Measurements from ENCODE around the gene EIF2AK3. TPM values are rescaled to one million over a fixed set of nuclear protein-coding genes. Genes with fewer than 3 reads are reported as not detected.
A peak's percentile ranks its signal among the peaks of the same experiment; 100 is the strongest.

EIF2AK3 gene
- total and polyA plus RNA-seq, 2 of the 13 experiments (the other 11 are each of a cell fraction or from before 2014, with no cell fraction given) = 10.3 to 30.6 TPM

GRCh38 chr2:88627055-88627855 is at the start of gene EIF2AK3 (continued):
- TF ChIP-seq ZBTB44 (CRISPR knock-in tag; IDR thresholded peaks at IDR 0.05) (peak; percentile 55; the same call in 1 of the 2 replicates), ZNF160 (CRISPR knock-in tag; IDR thresholded peaks at IDR 0.05) (no peak), NR2F1 (CRISPR knock-in tag; IDR thresholded peaks at IDR 0.05) (no peak), CAMTA2 (CRISPR knock-in tag; IDR thresholded peaks at IDR 0.05; ENCODE audit: borderline replicate concordance) (no peak), PCBP2 (optimal IDR thresholded peaks at IDR 0.05; ENCODE audit: low read depth, low read length, poor library complexity, severe bottlenecking) (no peak), LRRFIP1 (CRISPR knock-in tag; conservative IDR thresholded peaks at IDR 0.05) (no peak), TFAP4 (IDR thresholded peaks at IDR 0.05; ENCODE audit: borderline replicate concordance, low read depth) (peak; percentile 83; the same call in 1 of the 2 replicates), ATRX (CRISPR knock-in tag; IDR thresholded peaks at IDR 0.05; ENCODE audit: borderline replicate concordance) (no peak), ZNF235 (CRISPR knock-in tag; IDR thresholded peaks at IDR 0.05; ENCODE audit: borderline replicate concordance) (no peak), ZMYM3 (CRISPR knock-in tag; IDR thresholded peaks at IDR 0.05) (no peak), SIN3A (IDR thresholded peaks at IDR 0.05; ENCODE audit: borderline replicate concordance, low read depth, low read length) (peak; percentile 95), ZBTB4 (CRISPR knock-in tag; IDR thresholded peaks at IDR 0.05; ENCODE audit: borderline replicate concordance) (no peak), ZBTB20 (CRISPR knock-in tag; IDR thresholded peaks at IDR 0.05; ENCODE audit: borderline replicate concordance, low read depth) (peak; percentile 26; the same call in 1 of the 2 replicates), FOXO4 (CRISPR knock-in tag; conservative IDR thresholded peaks at IDR 0.05) (no peak), ZFP41 (CRISPR knock-in tag; IDR thresholded peaks at IDR 0.05; ENCODE audit: borderline replicate concordance) (no peak), ZFP62 (CRISPR knock-in tag; IDR thresholded peaks at IDR 0.05) (no peak), MAX (IDR thresholded peaks at IDR 0.05) (peak; percentile 60)
